NCI-H748 (cell line): Measurements from ENCODE around the gene FEM1B.

Experiments used
- DNase-seq: peaks from one replicate; lab custom pipeline; 2025; ENCODE audit not compliant: unreplicated experiment; lab: John Stamatoyannopoulos, UW

The FEM1B gene

DNA sequence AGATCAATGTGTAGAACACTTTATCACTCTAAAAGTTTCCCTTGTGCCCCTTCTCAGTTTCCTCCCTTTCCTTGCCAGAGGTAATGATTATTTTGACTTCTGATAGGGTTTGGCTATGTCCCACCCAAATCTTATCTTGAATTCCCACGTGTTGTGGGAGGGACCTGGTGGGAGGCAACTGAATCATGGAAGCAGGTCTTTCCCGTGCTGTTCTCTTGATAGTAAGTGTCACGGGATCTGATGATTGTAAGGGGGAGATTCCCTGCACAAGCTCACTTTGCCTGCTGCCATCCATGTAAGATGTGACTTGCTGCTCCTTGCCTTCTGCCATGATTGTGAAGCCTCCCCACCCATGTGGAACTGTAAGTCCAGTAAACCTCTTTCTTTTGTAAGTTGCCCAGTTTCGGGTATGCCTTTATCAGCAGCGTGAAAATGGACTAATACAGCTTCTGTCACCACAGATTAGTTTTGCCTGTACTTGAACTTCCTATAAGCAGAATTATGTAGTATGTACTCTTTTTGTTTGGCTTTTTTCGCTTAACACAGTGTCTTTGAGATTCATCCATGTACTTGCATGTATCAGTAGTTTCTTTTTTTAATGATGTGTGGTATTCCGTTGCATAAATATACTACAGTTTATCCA is 7.2 kb downstream of the FEM1B start:
- DNase-seq, result no peak

DNA sequence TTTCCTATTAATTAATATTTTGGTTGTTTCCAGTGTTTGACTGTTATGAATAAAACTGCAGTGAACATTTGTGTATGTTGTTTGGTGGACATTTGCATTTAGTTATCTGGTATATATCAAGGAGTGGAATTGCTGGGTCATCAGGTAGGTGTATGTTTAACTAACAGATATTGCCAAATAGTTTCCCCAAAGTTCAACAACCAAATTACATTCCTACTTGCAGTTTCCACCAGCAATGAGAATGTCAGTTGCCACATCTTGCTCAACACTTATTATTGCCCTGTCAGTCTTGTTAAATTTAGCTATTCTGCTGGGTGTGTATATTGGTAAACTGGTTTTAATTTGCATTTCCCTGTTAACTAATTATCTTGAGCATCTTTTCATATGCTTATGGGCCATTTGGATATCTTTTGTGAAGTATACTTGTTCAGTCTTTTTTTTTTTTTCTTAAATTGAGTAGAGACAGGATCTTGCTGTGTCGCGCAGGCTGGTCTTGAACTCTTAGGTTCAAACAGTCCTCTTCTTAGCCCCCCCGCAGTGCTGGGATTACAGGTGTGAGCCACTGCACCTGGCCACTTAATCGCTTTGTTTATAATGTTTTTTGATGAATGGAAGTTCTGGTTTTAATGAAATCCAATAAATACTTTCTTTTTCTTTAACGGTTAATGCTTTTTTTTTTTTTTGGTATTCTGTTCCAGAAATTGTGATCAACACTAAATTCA is 7.9 kb downstream of the FEM1B start:
- DNase-seq, result peak; percentile 41

DNA sequence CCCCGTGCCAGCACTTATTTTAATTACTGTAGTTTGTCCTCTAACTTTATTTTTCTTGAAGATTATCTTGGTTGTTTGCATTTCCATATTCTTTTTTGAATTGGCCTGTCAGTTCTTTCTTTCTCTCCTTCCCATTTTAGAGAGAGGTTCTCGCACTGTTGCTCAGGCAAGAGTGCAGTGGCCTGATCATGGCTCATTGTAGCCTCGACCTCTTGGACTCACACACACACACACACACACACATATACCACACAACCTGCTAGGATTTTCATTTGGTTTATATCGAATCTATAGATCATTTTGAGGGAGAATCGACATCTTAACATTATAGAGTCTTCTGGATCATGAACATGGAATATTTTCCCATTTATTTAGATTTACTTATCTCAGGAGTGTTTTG is 8.7 kb downstream of the FEM1B start:
- no peak for DNase-seq

DNA sequence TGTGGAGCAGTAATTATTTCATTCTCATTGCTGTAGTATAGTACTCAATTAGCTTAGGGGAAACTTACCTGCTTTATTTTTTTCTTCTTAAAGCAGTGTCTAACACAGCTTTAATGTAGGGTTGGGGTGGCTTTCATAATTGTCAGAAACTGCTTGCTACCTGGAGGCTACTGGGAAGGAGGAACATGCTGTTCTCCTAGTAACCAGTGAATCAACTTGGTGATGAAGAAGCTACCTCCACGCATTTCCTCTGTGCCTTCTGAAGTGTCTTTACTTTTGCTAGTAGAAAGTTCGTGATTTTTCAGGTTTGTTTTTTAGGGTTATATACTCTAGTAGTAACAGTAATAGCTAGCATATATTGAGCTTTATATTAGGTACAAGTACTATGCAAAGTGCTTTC is 11.5 kb downstream of the FEM1B start:
- no peak for DNase-seq

DNA sequence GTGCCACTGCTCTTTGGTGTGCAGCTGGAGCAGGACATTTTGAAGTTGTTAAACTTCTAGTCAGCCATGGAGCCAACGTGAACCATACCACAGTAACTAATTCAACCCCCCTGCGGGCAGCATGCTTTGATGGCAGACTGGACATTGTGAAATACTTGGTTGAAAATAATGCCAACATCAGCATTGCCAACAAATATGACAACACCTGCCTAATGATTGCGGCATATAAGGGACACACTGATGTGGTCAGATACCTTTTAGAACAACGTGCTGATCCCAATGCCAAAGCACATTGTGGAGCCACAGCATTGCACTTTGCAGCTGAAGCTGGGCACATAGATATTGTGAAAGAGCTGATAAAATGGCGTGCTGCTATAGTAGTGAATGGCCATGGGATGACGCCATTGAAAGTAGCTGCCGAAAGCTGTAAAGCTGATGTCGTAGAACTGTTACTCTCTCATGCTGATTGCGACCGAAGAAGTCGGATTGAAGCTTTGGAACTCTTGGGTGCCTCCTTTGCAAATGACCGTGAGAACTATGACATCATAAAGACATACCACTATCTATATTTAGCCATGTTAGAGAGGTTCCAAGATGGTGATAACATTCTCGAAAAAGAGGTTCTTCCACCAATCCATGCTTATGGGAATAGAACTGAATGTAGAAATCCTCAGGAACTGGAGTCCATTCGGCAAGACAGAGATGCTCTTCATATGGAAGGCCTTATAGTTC is 12.2 kb downstream of the FEM1B start:
- DNase-seq, result no peak

DNA sequence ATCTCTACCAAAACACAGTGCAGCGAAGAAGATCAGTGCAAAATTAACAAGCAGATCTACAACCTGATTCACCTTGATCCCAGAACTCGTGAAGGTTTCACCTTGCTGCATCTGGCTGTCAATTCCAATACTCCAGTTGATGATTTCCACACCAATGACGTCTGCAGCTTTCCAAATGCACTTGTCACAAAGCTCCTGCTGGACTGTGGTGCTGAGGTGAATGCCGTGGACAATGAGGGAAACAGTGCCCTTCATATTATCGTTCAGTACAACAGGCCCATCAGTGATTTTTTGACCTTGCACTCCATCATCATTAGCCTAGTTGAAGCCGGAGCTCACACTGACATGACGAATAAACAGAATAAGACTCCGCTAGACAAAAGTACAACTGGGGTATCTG is 13.2 kb downstream of the FEM1B start:
- no peak for DNase-seq

DNA sequence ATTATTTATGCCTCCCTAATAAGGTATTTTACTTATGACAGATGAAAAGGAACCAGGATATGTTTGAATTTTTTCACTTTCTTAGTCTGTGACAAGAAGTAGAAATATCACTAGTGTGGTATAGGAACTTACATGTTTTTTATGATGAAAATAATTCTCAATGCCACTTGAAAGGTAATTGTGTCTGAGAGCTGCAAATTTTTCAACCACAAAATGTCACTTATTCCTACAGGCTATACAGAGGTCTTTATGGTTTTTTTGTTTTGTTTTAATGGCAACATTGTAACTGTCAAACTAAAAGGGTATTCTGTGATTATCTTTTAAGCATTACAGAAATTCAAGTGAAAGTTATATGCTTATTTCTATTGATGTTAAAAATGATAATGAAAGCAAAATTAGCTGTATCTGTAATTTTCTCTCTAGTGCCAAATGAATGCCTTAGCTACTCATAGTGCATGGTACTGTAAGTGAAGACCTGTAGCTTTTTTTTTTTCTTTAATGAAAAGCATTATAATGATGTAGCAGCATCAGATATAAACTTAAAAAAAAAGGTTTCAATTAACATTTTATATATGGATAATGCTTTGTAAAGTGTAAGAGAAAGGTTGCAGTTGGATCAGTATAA is 14.7 kb downstream of the FEM1B start:
- DNase-seq, result no peak

DNA sequence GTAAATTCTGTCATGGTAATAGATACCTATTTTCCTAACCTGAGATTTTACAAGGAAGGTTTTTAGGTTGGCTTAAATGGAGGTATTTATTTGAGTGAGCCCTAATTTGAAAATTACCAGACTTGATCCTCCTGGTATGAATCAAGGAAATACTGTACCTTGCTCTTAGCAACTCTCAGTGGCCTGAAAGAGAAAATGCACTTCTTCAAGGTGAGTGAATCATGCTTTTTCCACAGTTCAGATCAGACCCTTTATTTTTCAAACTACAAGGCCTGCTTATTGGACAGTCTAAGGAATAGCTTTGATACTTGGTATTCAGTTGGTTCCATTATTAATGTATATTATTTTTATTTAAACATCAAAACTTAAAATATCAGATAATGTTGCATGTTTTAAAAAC is 15.4 kb downstream of the FEM1B start:
- no peak for DNase-seq

DNA sequence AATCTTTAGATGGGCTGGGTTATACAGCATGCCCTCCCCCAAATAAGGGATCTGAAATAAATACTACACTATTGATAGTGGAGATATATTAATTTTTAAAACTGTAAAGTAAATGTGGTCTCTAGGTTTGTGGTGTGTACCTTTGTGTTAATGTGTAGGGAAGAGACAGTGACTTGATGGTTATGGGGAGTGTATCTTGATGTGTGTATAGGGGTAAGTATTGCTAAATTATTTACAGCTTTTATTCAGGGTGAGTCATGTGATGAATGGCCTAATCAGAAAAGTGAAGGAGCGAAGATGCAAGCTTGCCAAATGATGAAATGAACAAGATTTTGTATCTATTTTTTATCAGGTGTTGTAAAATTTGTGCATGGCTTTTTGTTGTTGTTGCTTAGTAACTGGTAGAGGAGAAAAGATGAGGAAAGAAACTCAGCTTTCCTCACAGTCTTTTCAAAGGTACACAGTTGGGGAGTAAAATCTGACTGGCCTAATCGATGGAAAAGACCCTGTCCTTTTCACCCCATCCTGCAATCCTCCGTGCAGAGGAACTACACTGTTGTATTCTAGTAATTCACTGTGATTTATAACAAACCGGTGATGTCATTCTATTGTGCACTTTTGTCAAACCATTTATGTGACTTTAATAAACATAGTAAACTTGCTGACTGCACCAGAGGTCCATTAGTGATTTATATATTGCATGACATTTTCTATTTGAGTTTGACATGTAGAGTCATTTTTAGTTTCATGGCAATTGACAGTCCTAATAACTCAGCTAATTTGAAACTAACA is 17.7 kb downstream of the FEM1B start:
- DNase-seq, result no peak

DNA sequence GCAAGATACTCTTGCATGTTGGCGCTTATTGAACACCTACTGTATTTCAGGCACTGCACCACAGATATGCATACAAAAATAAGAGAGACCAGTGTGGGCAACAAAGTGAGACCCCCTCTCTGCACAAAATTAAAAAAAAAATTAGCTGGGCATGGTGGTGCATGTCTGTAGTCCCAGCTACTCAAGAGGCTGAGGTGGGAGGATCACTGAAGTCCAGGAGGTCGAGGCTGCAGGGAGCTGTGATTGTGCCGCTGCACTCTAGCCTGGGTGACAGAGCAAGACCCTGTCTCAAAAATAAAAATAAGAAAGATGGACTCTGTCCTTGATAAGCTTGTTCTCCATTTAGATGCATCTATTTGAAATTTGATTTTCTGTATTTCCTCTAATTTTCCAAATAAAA is 20.8 kb downstream of the FEM1B start:
- no peak for DNase-seq

DNA sequence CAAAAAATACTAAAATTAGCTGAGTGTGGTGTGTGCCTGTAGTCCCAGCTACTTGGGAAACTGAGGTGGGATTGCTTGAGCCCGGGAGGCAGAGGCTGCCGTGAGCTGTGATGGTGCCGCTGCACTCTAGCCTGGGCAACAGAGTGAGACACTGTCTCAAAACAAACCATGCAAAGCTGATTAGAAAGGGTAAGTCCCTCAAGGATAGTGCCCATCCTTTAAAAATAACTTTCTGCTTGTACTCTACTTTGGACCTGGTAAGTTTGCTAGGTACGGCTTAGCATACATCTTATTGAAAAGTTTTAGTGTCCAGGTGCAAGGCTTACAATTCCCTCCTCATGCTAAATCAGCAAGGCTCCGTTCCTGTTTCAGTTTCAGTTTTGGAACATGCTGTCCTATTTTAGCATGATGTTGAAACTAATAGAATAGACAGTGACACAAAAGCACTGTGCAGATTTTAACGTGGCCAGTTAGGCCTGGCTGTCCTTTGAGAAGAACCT is 21.4 kb downstream of the FEM1B start:
- no peak for DNase-seq

DNA sequence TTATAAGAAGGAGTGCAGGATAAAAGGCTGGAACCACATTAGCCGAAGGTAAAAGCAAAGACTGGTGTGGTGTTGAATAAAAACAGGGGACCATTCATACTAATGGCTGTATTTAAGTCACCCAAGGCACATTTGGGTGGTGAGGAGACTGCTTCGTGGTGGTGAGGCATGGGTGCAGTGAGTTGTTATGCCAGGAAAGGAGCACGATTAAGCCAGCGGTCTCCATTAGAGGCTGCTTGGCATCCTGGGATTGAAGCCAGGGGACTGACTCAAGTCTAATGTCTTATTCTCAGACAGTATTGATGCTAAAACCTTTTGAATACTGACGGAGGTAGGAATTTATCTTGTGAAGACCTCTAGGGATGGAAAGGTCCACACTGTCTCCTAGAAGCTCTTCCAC is 21.9 kb downstream of the FEM1B start:
- DNase-seq, result no peak

DNA sequence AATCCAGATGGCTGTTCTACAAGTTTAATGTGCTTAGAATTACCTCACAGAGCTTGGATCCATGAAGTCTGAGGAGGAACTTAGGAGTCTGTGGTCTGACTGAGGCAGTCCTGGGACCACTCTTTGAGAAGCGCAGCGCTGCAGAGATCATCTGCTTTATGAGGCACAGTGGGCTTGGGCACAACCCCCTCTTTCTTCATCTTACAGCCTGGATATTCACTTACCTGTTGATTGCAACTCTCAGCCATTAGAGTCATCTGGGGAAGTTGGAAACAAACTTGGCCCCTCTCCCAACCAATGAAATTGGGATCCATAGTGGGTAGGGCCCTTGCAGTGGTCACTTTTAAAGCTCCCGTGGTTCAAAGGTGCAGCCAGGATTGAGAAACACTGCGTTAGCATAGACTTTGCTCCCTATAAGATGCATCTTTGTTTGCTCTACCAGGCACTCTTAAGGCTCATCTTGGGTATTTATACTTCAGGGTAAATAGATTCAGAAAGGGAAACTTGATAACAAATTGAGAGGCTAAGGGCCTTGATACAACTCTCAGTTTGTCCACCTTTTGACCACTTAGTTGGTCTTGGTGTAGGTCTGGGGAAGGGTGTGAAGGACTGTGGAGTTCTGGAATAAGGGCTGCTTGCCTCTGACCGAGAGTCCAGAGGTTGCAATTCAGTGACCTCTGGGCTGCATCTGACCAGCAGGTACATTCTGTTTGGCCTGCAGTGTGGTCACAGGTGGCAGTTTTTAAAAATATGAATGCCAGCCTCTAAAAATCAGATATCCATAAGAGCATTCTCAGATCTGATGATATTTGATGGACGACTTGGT is 22.8 kb downstream of the FEM1B start:
- no peak for DNase-seq

DNA sequence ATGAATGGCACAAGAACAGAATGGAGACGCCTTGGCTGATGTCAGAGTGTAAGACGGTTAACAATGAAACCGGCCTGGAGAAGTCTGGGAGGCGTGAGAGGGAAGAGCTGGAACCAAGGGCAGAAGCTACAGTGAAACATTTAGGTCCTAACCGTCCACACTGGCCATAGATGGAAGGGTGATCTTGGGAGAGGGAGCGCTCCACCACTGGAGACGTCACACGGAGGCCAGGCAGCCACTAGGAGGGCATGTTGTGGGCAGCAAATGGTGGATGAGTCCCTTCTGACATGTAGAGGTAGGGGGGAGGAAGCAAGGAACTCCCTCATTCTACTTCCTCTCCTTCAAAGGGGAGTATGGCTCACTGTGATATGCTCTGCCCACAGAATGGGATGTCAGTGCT is 23.8 kb downstream of the FEM1B start:
- no peak for DNase-seq

DNA sequence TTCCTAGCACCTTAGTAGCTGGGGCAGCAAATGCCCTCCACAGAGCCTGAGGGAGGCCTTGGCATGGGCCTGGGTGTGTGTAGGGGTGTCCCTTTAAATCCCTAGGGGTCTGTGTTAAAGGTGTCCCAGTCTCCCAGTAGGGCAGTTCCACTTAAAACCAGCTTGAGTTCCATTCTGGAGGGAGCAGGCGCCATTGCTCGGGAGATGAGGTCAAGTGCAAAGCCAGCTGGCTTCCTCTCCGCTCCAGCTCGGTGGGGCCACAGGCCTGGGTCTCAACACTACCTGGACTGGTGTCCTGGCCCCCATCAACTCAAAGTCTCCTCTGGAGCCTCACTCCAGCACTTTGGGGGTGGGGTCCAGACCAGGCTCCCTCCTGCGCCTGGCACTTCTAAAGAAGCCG is 25.2 kb downstream of the FEM1B start:
- DNase-seq, result no peak

DNA sequence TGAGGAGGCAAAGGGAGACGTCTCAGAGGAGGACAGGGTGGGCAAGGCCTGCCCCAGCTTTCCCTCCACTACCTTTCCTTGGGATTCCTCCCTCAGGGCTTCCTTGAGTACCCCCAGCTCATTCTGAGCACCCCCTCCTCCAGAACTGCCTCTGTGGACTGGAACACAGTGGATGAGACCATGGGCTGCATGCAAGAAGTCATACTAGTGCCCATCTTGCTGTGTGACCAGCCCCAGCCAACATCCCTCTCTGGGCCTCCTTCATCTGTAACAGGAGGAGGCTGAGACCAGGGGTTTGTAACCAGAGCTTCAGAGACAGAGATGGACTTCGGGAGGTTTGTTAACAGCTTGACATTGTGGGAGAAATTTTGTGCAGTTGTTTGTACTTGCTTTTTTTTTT is 25.6 kb downstream of the FEM1B start:
- DNase-seq, result no peak

DNA sequence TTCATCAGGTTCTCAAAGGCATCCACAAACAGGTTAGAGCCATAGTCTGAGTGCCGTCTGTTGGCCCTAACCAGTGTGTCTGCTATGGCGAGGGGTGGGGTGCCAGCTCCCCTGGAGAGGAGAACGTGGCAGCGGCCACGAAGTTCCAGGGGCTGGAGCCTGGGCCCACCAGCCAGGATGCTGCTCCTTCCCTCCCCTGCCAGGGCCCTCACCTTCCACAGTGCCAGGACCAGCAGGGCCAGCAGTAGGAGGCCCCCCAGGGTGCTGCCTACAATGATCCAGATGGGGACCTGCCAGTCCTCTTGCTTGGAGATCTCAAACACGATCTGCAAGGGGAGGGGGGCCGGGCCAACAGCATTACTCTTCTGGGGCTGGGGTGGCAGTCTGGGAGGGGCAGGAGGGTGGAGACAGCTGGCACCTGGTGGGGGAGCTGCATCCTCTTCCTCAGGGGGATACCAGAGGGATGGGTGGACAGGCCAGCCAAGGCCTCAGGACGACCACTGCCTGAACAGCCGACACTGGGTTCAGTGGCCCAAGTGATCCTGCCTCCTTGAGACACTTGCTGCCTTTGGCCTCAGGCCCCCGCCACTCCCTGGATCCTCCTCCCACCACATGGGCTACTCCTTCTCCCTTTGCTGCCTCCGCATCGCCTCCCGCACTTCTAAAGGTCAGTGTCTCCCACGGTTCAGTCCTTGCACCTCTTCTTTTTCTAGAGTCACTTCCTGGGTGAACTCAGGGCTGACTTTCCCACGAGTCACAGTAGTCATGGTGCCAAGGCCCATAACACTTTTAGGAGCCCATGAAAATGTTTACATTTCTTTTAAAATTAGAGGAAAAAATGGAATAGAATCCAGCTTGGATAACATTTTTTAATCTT is 26.3 kb downstream of the FEM1B start:
- DNase-seq, result no peak

DNA sequence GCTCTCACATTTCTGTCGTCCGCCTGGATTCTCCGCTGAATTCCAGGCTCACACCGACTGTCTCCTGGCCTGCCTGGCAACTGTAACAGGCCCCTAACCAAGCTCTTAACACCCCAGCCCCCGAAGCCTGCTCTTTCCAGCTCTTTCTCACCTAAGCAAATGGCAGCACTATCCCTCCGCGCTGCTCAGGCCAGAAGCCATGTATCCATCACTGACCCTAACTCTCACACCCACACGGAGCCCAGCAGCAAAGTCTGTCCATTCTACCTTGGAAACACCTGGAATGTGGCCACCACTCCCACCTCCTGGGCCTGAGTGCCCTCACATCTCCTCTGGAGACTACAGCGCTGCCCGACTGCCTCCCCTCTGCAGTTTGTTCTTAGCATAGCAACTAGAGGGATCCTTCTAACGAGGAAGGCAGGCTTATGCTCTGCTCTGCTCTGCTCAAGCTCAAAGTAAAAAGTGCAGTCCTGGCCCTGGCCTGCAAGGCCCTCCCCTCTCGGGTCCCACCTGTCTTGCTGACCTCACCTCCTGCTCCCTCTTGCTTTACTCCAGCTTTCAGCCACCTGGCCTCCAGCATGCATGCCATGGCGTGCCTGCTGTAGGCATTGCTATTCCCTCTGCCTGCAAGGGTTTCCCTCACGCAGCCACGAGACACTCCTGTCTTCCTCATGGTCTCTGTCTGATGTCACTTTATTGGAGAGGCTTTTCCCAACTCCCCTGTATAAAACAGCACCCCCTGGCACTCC is 27.2 kb downstream of the FEM1B start:
- no peak for DNase-seq
